GM19351 (cell line): ENCODE data around the gene FIP1L1.

Experiments
- ATAC-seq: cut with Tn5 transposase; IDR thresholded peaks from one replicate; pipeline ENCODE4 v1.9.1; 2021; ENCODE audit warnings: mild to moderate bottlenecking, moderate library complexity; ENCODE audit not compliant: unreplicated experiment

FIP1L1 gene

DNA sequence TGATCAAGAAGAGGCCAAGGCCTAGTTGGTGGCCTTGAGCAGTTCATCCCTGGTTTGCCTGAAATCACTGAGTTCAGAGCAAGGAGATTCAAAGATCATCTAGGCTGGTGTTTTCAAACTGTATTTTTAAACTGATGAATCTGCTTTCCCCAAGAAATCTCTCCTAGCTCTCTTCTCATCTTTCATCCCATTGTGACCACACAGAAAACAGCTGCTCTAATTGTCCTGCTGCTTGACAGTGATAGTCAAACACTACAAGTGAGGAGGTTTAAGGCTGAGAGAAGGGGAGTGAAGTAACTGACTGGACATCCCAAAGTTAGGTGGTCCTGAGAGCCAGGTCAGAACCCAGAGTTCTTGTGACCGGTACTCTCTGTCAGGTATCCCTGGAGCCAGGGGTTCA lies 122.3 kb downstream of the FIP1L1 start:
- no peak for ATAC-seq

DNA sequence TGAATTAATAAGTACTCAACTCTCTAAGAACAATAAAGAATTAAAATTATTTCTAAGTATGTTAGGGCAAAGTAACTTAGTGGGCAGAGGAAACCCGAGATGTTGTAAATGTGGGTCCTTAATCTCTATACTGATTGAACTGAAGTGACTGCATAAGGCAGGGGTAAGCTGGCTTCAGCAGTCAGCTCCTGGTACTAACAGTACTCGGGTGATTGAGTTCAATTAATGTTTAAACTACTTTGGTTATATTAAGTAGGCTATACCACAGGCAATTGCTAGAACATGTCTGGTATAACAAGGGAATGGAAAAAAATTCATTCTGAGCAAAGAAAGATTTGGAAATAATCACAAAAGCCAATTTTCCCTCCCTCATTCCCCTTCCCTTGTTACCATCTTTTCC lies 123.1 kb downstream of the FIP1L1 start:
- ATAC-seq: no peak

DNA sequence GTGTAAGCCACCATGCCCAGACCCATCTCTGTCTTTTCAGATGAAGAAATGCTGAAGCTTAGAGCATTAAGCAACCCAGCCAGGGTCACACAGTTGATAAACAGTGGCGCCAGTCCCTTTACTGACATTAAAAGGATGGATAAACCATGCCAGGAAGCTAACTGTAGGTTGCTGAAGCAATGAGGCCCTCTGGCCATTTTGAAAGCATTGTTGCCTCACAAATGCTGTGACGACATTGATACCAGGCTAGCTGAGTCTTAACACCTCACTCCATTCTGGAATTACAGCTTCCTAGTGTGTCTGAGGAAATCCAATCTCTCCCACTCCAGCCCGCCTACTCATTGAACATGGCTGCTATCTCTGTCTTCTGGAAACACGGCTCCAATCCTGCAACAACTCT lies 124.1 kb downstream of the FIP1L1 start:
- ATAC-seq: no peak

DNA sequence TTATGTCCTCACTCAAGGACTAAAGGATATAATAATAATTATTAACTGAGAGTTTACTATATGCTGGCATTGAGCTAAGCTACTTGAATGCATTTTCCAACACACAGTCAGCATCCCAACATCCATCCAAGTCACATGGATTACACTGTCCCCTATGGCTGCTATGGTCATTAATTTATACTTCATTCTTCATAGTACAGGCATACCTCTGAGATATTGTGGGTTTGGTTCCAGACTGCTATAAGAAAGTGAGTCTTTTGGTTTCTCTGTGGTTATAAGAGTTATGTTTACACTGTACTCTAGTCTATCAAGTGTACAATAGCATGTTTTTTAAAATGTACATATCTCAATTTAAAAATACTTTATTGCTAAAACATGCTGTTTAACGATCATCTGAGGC lies 124.7 kb downstream of the FIP1L1 start:
- ATAC-seq: no peak

DNA sequence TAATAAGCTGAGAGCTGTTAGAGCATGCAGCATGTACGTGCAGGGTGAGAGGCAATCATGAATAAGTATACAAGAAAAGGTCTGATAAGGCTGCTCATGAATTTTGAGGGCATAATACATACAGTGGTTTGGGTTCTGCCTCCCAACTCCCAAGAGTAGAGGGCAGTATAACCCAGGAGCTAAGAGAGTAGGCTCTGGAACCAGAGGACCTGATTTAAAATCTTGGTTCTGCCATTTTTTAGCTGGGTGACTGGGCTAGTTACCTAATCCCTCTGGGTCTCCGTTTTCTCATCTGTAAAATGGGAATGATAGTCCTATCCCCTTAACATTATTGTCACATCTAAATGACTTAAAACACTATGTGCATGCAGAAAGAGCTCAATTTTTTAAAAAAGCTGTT lies 128.5 kb downstream of the FIP1L1 start:
- no peak for ATAC-seq

DNA sequence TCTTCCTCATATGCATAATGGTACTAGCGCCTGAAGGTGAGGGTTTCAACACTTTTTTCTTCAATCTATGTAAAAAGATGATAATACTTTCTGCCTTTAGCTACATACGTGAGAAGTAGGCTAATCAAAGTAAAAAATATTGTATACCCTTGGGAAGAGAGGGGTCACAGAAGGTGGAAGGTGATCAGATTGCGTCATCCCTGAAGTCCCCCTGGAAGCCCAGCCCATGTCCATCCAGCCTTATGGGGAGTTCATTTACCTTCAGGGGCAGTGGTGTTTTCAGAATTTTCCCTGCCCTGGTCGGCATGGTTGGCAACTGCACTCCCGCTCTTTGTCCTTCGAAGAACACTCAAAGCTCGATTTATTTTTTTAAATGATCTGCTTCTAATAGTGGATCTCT lies 129.6 kb downstream of the FIP1L1 start:
- ATAC-seq: no peak

DNA sequence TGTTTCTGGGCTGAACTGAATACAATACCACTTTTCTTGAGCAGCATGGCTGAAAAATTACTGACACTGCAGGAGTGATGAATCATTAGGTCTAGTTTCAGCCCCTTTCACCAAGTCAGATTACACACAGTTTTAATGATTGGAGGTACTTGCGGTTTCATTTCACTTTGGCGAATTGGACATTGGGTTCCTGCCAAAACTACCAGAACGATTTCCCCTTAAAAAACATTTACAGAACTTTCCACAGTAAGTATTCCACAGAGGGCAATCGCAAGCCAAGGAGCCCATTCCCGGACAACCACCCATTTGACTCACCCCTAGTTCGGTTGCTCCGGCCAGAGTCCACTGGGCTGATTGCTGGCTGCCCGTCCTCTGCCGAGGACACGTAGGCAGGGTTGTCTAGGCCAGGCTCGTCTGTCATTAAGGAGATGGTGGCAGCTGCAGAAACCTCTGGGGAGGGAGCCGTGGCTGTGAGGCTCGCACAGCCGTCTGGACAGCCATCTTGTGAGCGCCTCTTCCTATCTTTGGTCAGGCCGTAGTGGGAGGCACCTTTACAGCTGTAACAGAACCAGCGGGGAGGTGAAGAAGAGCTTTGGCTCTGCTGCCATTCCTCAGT lies 130.3 kb downstream of the FIP1L1 start:
- ATAC-seq: no peak

DNA sequence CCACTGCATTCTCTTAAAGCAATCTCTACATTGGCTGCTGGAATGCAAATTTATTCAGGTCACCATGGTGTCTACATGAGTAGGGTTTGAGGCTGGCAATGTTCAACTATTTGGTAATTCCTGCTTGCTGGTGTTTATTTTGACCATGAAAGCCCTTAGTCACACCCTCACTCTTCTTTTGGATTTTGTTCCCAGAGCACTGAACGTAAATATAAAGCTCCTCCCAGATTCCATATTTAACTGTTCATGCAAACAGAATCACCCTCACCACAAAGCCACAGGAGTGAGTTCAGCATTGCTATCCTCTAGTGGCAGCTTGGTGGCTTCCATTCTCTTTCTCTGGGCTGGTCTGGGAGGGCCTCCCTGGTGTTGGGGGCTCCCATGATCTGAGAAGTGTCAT lies 131.0 kb downstream of the FIP1L1 start:
- ATAC-seq: no peak

DNA sequence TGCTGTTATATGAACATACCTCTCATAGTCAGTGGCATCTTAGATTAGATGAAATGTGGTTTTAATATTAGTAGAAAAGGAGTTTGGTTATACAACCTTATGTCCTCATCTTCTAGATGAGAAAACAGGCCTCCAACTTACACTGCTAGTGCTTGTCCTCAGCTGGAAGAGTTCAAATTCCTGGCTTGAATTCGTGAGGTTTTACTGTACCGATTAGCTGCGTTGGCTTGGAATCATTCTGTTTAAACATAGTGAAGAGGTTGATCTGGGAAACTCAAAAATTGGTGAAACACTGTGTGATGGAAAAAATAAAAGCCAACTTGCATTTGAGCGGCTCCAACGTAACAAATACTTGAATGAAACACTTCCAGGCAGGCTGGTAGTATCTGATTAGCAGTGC lies 132.9 kb downstream of the FIP1L1 start:
- ATAC-seq: no peak
